DLD1 (cell line): ENCODE data around the gene SKA3.

ENCODE experiments used
- in situ Hi-C: cut with HindIII; loops from 2 replicates; pipeline ENCODE4 v1.10.0; 2017; ENCODE audit warnings: low sequenced_read_pairs

Gene SKA3

DNA sequence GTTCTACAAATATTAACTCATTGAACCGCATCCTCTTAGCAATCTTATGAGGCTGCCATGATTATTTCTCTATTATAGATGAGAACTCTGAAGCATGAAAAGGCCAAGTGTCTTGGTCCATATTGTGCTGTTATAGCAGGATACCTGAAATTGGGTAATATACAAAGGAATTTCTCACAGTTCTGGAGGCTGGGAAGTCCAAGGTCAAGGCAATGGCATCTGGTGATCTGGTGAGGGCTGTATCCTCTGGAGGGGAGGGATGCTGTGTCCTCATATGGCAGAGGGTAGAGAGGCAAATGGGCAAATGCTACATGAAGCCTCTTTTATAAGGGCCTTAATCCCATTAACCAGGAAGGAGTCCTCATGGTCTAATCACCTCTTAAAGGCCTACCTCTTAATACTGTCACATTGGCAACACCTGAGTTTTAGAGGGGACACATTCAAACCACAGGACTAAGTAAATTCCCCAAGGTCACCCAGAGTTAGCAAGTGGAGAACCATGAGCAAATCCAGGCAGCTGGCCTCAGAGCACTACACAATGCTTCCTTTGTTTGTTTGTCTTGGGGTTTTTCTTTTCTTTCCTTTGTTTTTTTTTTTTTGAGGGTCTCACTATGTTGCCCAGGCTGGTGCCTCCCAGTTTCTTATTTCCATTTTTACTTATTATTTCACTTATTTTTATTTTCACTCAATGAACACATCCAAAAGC is 59.1 kb downstream of the SKA3 start:
- in situ Hi-C loops: no loop called here

DNA sequence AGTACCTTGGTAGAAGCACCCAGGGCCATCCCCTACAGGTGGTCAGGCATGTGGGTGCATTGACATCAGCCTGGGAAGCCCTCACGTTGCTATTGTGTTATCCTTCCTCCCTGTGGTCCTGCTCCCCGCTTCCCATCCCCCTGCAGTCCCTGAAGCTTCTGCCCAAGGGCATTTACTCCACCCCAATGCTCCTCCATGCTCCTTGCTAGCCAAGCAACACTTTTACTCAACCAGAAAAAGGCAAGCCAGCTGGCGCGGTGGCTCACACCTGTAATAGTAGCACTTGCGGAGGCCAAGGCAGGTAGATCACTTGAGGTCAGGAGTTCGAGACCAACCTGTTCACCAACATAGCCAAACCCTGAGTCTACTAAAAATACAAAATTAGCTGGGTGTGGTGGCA is 60.2 kb downstream of the SKA3 start:
- in situ Hi-C loops: no loop called here

DNA sequence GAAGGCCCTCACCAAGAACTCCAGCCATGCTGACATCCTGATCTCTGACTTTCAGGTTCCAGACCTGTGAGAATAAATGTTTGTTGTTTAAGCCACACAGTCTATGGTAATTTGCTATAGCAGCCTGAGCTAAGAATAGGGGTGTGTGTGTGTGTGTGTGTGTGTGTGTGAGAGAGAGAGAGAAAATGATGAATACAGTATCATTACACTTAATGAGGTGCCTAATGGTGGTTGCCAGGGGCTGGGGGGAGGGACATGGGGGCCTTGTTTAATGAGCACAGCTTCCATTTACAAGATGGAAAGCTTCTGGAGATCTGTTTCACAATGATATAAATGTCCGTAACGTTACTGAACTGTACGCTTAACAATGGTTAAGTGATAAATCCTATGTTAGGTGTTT is 61.1 kb downstream of the SKA3 start:
- in situ Hi-C loops: no loop called here

DNA sequence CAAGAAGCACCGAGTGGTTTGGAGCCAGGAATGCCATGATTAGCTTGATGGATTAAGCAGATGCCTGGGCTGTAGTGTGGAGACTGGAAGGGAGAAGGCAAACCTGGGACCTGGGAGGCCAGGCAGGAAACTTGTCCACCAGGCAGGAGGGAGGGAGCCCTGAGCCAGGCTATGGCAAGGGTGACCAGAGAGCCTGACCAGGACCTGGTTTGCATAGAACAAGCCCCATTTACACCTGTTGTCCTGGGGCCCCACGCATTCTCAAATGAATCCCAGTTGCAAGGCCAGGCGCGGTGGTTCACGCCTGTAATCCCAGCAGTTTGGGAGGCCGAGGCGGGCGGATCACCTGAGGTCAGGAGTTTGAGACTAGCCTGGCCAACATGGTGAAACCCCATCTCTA is 64.8 kb downstream of the SKA3 start:
- in situ Hi-C loops: no loop called here

DNA sequence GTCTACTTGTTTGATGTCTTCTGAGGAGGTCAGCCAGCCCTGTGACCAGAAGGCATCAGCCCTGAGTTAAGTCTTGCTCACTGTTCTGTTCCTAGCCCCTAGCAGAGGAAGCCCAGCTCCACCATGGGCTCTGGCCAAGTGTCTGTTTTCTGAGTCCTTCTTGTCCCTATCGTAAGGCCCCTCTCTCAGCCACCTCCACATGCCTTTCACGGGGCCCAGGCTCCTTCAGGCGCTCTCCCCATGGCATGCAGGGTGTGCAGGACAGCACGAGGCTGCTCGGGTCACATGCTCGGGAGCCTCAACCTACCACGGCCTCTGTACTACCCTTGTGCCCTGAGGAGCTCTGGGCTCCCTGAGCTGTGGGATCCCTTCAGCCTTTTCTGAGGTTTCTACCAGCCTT is 67.2 kb downstream of the SKA3 start:
- in situ Hi-C loops: no loop called here

DNA sequence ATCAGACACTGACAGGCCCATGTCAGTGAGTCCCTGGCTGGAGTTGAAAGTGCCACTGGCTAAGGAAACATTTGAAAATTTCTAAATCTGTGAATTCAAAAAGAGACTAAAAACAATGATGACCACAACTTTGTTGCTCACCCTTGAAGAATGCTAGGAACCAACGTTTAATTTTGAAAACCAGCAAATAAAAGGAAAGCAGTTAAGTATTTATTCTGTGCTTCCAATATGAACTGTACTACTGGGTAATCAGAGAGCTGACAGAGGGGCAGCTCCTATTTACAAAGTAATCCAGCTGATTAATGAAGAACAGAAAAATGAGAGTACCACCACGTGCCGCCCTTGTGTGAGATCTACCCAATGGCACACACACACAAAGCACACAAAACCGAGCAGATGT is 70.3 kb downstream of the SKA3 start:
- in situ Hi-C loops: no loop called here

DNA sequence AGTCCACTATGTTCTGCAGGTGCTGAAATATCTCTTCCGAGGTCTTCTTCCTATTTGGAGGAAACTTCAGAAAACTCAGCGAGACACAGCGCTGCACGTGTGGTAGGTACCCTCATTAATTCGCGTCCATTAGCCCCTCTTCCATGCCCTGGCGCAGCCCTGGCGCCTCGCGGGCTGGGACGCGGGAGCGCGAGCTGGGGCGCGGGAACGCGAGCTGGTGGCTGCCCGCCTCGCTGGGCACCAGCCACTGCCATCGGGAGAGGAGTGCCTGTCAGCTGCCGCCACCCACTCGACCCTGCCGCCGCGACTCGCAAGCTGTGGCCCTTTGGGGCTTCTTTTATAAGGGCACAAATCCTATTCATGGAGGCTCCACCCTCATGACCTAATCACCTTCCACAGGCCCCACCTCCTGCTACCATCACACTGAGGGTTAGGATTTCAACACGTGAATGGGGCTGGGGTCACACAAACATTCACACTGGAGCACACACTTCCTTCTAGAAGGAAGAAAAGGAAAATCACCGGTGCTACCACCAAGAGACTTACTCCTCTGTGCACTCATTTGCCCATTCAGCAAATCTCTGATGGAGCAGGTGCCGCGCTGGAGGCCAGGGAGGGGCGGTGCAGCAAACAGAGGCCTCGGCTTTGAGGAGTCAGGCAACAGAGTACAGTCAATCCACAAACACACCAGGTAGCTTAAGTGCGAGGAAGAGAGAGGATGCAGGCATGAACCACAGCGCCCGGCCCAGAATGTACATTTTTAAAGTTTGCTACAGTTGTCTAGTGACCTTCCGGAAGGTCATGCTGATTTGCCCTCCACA is 71.9 kb downstream of the SKA3 start:
- in situ Hi-C loops: no loop called here
